Gastroesophageal sphincter (tissue), 3 donors: ENCODE data around the gene PREB.

Experiments
- POLR2A ChIP-seq, 2 donors: fragments of 450-650 bp; IDR thresholded peaks; one replicate each; pipeline ENCODE4 v1.6.1; 2017; ENCODE audit warnings: antibody characterized with exemption in 2 of 2, mild to moderate bottlenecking in 2 of 2, moderate library complexity in 1 of 2
- POLR2AphosphoS5 ChIP-seq: sonication (generic); formaldehyde crosslinking; IDR thresholded peaks from one replicate; pipeline ENCODE4 v1.6.1; 2017; ENCODE audit warnings: antibody characterized with exemption
- TF ChIP-seq, protein P1 (sequence below), 4 experiments: fragments of 200-600 bp in 2 of 4; fragments of 450-650 bp in 2 of 4; sonication (generic) in 1 of 4; IDR thresholded peaks; one replicate each; pipeline ENCODE4 v1.5.1; 2017 to 2019; ENCODE audit warnings: antibody characterized with exemption in 4 of 4, mild to moderate bottlenecking in 2 of 4, moderate library complexity in 2 of 4

DNA sequence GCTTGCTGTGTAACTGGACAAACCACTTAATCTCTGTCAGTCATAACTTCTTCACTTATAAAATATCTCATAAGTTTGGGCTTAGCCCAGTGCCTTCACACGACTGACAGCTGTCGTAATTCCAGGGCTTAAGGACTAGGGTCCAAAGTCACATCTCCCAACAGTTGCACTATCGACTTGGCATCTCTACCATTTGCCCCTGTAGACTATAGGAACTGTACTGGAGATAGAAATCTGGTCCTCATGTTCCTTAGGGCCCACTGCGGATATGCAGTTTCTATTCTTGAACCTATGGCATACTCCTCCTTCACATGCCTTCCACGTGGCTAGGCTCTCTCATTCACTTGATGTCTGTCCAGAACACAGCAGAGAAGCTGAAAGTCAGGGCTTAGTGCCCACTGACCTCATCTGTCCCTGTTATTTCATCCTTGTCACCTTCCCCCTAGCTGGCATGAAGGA, 8.2 kb downstream of the PREB start:
- TF ChIP-seq POLR2AphosphoS5 (no peak), POLR2A (IDR thresholded peaks at IDR 0.05) (no peak)
- TF ChIP-seq, protein P1, sequence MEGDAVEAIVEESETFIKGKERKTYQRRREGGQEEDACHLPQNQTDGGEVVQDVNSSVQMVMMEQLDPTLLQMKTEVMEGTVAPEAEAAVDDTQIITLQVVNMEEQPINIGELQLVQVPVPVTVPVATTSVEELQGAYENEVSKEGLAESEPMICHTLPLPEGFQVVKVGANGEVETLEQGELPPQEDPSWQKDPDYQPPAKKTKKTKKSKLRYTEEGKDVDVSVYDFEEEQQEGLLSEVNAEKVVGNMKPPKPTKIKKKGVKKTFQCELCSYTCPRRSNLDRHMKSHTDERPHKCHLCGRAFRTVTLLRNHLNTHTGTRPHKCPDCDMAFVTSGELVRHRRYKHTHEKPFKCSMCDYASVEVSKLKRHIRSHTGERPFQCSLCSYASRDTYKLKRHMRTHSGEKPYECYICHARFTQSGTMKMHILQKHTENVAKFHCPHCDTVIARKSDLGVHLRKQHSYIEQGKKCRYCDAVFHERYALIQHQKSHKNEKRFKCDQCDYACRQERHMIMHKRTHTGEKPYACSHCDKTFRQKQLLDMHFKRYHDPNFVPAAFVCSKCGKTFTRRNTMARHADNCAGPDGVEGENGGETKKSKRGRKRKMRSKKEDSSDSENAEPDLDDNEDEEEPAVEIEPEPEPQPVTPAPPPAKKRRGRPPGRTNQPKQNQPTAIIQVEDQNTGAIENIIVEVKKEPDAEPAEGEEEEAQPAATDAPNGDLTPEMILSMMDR (IDR thresholded peaks at IDR 0.05): no peak
